ENCODE data around the gene MRPL16.
"Not testable (repeated sequence)": the region's sequence is repeated elsewhere in the genome, so short reads cannot be mapped to it uniquely, and the experiment has no call there.

Gene MRPL16

GRCh38 chr11:59810911-59811259 lies 307 bp upstream of the MRPL16 start:
- DNase-seq (ENCODE audit: low read depth): no peak

- no peak for DNase-seq (ENCODE audit: low read depth)
Measured at GRCh38 chr11:59807047-59807610, 3.4 kb downstream of the MRPL16 start.

DNA sequence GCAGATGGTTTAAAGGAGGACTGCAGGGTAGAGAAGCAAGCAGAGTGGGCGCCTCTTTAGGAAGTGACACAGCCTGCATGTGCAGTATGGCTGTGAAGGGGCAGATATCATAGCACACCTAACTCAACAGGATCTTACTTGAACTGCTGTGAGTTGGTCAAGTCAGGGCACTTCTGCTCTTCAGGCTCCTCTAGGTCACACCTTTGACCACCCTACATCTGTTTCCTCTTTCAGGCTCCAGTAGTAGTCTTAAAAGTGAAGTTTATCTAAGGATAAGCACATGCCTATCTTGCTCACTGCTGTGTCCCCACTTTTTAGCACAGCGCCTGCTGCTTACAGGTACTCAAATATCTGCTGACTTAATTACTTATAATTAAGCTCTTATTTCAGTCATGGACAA lies 6.5 kb downstream of the MRPL16 start:
- no peak for DNase-seq (ENCODE audit: low read depth)

GRCh38 chr11:59802639-59803176 lies 7.9 kb downstream of the MRPL16 start:
- DNase-seq (ENCODE audit: low read depth): peak; percentile 23

- DNase-seq (ENCODE audit: low read depth): no peak
Measured at GRCh38 chr11:59801981-59802638, 8.5 kb downstream of the MRPL16 start.

DNA sequence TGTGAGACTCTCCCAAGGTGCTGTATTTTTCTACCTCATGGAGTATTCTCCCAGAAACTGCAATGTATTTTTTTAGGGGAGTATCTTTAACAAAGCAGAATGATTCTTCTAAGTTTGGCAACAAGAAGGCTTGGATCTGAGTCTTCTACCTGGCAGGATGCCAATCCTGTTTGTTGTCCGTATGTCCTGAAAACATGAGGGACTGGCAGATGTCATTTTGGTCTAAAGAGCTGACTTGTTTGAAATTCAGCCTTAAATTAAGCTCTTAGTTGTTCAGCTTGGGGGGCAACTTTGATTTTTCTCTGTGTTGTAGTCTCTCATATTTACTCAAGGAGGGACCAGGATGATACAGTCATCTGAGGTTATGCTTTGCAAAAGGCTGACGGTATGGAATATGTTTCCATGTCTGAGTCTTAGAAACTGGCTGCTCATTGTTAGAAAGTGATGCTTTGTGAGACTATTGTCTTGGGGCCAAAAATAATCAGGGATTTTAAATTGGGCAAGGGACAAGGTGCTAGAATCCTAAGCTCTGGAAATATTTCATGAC lies 9.3 kb downstream of the MRPL16 start:
- DNase-seq (ENCODE audit: low read depth): no peak

- no peak for DNase-seq (ENCODE audit: low read depth)
Measured at GRCh38 chr11:59800390-59801025, 10.1 kb downstream of the MRPL16 start.

DNA sequence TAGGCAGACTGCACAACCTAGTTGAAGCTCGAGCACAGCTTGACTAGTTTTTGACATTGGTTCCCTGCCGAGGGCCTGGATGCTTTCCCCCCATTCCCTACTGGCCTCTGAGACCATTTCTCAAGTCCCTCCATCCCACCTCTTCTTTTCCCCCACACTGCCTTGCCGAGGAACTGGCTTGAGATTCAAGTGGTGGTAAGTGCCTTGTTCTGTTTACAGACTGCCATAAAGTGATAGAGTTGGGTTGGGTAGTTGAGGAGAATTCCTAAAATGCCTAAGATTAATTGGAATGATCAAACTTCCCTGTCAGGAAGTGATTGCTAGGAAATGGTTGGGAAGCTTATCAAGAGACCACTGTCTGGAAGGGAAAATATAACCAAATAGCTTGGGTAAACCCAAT lies 16.2 kb downstream of the MRPL16 start:
- no peak for DNase-seq (ENCODE audit: low read depth)

- DNase-seq (ENCODE audit: low read depth): no peak
Measured at GRCh38 chr11:59792507-59792906, 18.1 kb downstream of the MRPL16 start.

DNA sequence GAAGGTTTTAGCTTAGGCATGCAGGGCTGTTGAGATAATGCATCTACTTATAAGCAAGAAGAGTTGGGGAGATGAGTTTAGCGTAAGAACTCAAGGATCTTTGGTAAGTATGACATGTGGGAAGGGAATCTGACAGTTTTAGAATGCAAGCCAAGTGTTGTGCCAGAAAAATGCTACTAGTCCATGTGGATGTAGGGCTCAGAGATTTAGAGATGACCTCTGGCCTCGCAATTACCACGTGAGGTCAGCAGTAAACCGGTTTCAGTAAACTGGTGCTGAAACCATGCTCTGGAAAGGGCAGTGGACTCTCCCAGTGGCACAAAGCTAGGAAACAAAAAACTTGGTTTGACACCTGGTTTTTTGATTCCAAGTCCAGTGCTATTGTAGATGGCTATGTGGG lies 18.9 kb downstream of the MRPL16 start:
- no peak for DNase-seq (ENCODE audit: low read depth)

DNA sequence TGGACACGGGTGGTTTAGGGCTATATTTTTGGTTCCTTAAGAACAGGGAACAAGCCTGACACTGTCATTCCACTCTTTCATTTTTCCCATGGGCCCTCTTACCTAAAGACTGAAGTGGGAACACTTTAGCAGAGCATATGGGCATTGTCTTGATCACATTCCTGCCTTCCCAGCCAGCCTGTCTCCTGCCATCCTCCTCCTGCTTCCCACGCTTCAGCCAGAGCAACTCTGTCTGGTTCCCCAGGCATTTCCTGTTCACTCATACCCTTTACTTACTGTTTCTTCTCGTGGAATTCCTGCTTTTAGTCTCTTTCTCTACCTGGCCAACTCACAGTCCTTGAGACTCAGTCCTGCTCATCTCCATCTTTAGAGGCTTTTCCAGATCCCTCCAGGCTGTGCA lies 22.8 kb downstream of the MRPL16 start:
- DNase-seq (ENCODE audit: low read depth): no peak

- no peak for DNase-seq (ENCODE audit: low read depth)
Measured at GRCh38 chr11:59787255-59787588, 23.4 kb downstream of the MRPL16 start.

DNA sequence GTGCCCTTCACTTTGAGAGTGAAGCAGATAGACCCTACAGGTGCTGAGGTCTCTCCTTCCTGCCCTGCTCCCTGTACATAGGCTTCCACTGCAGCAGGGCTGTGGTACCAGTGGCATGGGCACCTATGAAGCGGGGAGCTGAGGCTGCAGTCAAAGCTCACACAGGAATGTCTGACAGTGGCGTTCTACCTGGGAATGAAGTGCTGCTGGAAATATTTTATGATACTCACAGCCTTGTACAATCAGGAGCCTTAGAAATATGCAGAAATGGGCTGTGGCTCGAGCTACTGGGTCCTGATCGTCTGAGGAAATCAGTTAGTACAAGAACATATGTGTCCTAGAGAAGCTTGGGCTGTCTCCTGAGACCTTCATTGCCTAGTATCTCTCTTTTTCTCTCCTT lies 24.8 kb downstream of the MRPL16 start:
- no peak for DNase-seq (ENCODE audit: low read depth)

DNA sequence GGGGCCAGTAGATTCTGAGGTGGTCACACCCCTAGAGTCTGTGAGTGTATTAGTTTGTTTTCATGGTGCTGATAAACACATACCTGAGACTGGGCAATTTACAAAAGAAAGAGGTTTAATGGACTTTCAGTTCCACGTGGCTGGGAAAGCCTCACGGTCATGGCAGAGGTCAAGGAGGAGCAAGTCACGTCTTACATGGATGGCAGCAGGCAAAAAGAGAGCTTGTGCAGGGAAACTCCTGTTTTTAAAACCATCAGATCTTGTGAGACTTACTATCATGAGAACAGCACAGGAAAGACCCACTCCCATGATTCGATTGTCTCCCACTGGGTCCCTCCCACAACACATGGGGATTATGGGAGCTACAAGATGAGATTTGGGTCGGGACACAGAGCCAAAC lies 26.1 kb downstream of the MRPL16 start:
- DNase-seq (ENCODE audit: low read depth): not testable (repeated sequence)

GRCh38 chr11:59783632-59784090 lies 26.9 kb downstream of the MRPL16 start:
- DNase-seq (ENCODE audit: low read depth): no peak

GRCh38 chr11:59782080-59782479 lies 28.5 kb downstream of the MRPL16 start:
- no peak for DNase-seq (ENCODE audit: low read depth)

- DNase-seq (ENCODE audit: low read depth): no peak
Measured at GRCh38 chr11:59779487-59779886, 31.1 kb downstream of the MRPL16 start.

- no peak for DNase-seq (ENCODE audit: low read depth)
Measured at GRCh38 chr11:59778122-59778521, 32.5 kb downstream of the MRPL16 start.

- DNase-seq (ENCODE audit: low read depth): no peak
Measured at GRCh38 chr11:59777104-59777503, 33.5 kb downstream of the MRPL16 start.

DNA sequence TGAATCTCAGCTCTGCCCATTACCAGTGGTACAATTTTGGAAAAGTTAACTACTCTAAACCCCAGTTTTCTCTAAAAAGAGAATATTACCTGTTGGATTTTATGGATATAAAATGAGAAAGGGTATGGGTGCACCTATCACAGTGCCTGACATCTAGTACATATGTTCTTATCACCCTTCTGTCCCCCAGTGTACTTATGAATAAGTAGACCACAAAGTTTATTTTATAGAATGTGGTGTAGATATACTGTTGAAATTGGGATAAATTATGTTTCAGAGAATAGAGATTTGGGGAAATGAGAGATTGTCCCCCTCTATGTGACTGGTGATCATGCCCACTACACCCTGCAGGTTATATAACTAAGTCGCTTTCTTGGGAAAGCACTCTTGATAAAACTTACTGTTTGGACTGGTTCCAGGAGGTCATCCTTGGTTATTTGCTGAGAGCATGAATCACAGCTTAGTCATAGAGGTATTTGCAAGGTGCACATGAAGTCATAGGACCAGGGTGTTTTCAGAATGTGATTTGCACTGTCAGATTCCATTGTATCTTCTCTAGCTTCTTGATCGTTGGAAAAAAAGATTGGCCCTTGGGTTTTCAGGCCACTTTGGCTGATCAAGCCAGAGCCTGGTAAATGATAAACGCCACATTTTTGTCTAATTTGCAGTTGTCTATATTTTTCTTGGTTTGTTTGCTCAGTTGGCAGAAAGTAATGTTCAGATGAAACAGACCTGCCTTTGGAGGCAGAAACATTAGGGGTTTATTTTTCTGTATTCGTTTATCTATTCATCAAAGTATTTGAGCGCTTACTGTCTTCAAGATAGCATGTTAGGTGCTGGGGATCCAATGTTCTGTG lies 34.1 kb downstream of the MRPL16 start:
- no peak for DNase-seq (ENCODE audit: low read depth)

DNA sequence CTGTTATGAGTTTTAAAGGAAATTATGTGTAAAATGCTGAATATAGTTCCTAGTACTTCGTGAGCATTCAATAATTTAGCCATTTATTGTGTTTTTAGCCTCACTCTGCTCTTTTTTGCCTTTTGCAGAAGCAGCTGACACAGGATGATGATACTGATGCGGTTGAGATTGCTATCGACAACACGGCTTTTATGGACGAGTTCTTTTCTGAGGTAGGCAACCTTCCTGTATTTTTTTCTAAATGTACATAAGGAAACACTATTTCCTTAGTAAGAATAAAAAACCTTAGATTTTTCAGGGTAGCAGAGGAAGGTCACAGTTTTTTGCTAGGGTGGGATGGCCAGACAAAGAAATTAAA lies 37.5 kb downstream of the MRPL16 start:
- DNase-seq (ENCODE audit: low read depth): no peak

DNA sequence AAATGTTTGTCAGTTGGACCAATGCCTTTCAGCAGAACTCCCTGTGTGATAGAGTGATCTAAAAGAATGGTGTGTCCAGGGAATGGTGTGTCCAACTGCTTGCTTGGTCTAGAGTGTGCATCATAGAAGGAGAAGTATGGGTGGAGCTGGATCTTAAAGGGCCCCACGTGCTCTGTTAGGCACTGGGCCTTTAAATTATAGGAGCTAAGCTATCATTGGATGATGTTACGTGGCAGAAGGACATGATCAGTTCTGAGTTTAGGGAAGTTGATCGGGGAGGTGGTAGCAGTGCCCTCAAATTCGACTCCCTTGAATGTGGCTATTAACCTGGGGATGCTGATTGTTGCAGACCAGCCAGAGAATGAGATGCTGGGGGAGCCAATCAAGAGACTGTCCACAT lies 39.0 kb downstream of the MRPL16 start:
- DNase-seq (ENCODE audit: low read depth): no peak
